Omental fat pad (tissue), 4 donors: ENCODE results near the gene KRT6A. TPM values are rescaled to one million over a fixed set of nuclear protein-coding genes. Genes with fewer than 3 reads are reported as not detected.
A peak's percentile ranks its signal among the peaks of the same experiment; 100 is the strongest.

Source experiments
- ATAC-seq: fragments of 150-250 bp; one replicate; pipeline ENCODE4 v1.9.1; 2016; ENCODE audit warnings: mild to moderate bottlenecking, moderate library complexity; ENCODE audit not compliant: low FRiP score
- DNase-seq: peaks from one replicate; pipeline ENCODE4 v3.0.0-alpha.2; 2019; ENCODE audit warnings: low spot score
- total RNA-seq, 4 donors: library from RNA; depleted of rRNA; stranded (reverse); fragments of >200 nt; gene quantifications; one replicate each; pipeline ENCODE4 v1.1.0, GENCODE V29; 2016
- TF ChIP-seq, protein P1 (sequence below), 3 donors: fragments of 450-650 bp; IDR thresholded peaks; one replicate each; pipeline ENCODE4 v1.5.1; 2016 to 2017; ENCODE audit warnings: antibody characterized with exemption in 3 of 3, mild to moderate bottlenecking in 3 of 3, moderate library complexity in 2 of 3

Gene KRT6A
- total RNA-seq, 4 donors from 2014 or later: 3.3 to 40.7 (median 8.4) TPM

DNA sequence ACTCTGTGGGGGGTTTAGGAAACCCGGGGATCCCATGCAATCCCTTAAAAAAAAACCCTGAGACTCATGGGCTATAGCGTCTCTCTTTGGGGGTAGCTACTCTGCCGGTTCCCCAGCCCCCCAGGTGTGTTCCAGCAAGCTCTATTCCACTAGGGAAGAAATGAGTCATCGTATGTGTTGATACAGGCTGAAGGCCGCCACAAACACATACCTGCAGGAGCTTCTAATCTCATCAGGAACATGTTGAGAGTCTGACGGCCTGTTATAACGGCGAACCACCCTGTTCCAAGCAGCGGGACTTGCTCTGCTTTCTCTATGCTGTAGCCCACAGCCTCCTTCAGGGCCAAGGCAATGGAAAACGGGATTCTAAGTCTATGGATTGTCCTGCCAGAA is 28.1 kb upstream of the KRT6A start:
- TF ChIP-seq, protein P1, sequence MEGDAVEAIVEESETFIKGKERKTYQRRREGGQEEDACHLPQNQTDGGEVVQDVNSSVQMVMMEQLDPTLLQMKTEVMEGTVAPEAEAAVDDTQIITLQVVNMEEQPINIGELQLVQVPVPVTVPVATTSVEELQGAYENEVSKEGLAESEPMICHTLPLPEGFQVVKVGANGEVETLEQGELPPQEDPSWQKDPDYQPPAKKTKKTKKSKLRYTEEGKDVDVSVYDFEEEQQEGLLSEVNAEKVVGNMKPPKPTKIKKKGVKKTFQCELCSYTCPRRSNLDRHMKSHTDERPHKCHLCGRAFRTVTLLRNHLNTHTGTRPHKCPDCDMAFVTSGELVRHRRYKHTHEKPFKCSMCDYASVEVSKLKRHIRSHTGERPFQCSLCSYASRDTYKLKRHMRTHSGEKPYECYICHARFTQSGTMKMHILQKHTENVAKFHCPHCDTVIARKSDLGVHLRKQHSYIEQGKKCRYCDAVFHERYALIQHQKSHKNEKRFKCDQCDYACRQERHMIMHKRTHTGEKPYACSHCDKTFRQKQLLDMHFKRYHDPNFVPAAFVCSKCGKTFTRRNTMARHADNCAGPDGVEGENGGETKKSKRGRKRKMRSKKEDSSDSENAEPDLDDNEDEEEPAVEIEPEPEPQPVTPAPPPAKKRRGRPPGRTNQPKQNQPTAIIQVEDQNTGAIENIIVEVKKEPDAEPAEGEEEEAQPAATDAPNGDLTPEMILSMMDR (IDR thresholded peaks at IDR 0.05): no peak
- no peak for ATAC-seq

DNA sequence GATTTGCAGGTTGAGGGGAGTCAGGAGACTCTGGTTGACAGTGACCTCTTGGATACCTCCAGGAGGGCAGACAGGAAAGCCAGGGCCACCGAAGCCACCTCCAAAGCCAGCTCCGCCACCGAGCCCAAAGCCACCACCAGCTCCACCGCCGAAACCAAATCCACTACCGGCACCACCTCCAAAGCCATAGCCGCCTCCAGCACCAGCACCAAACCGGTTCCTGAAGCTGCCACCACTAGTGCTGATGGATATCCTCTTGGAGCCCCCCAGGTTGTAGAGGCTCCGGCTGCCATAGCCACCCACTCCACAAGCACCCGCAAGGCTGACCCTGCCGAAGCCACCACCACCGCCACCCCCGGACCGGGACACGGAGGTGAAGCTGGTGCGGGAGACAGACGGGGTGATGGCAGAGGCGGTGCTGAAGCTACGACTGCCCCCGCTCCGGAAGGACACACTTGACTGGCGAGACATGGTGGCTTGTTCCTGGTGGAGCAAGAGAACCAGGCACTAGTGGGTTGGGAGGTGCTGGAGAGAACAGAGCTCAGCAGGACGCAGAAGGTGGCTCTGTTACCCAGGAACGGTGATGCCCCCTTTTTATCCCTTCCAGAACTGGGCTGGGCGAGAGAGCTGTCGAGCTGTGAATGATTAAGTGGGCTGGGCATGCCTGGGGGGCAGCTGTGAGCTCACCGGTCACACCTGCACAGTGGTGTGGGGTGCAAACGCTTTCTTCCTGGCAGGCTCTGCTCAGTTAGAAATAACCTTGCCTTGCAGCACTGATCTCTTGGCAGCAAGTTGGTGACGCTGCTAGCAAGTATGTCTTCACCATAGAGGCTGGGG is 27.0 kb upstream of the KRT6A start, which contains the start of gene KRT5:
Gene KRT5, minus strand, starts transcription at position 569 of the 837 bp plus-strand sequence. Its CDS starts 98 bp downstream, at position 471.
- TF ChIP-seq, protein P1 (IDR thresholded peaks at IDR 0.05): no peak
- peak; percentile 12 for ATAC-seq
- no peak for DNase-seq

More for the DNA sequence above, 28.1 kb upstream of the KRT6A start:
- DNase-seq: no peak

GRCh38 chr12:52519387-52519703 is 26.3 kb upstream of the KRT6A start:
- ATAC-seq (no peak), DNase-seq (no peak)
- TF ChIP-seq, protein P1 (IDR thresholded peaks at IDR 0.05): no peak

- TF ChIP-seq, protein P1 (IDR thresholded peaks at IDR 0.05): no peak
- ATAC-seq: no peak
- no peak for DNase-seq
Measured at GRCh38 chr12:52518574-52519386, 25.7 kb upstream of the KRT6A start.

GRCh38 chr12:52517888-52518287 is 24.8 kb upstream of the KRT6A start:
- TF ChIP-seq, protein P1 (IDR thresholded peaks at IDR 0.05): no peak
- ATAC-seq: no peak
- no peak for DNase-seq

- DNase-seq (no peak), ATAC-seq (no peak)
Measured at GRCh38 chr12:52517005-52517835, 24.2 kb upstream of the KRT6A start.

More at GRCh38 chr12:52517005-52517835, 24.2 kb upstream of the KRT6A start:
- TF ChIP-seq, protein P1 (IDR thresholded peaks at IDR 0.05): no peak
